A549 (cell line): ENCODE results near the gene RANBP2.
"Not testable (repeated sequence)": the region's sequence is repeated elsewhere in the genome, so short reads cannot be mapped to it uniquely, and the experiment has no call there.

Experiments
- CEBPB ChIP-seq, 2 experiments: fragments of >200 bp in 1 of 2; sonication (Bioruptor Twin) in 1 of 2; formaldehyde crosslinking in 1 of 2; IDR thresholded peaks; 2 replicates each; pipeline ENCODE4 v1.6.1; 2012 to 2016
- CTCF ChIP-seq: fragments of >200 bp; sonication (Bioruptor Twin); formaldehyde crosslinking; IDR thresholded peaks from 3 replicates; pipeline ENCODE4 v1.5.1; 2016
- E2F6 ChIP-seq: IDR thresholded peaks from 2 replicates; pipeline ENCODE4 v1.6.1; 2012; ENCODE audit warnings: low read depth, borderline replicate concordance
- EP300 ChIP-seq, 2 experiments: fragments of >200 bp; sonication (Bioruptor Twin); formaldehyde crosslinking; IDR thresholded peaks; 2 replicates in 1 of 2; 3 replicates in 1 of 2; pipeline ENCODE4 v1.6.1; 2016 to 2017
- HMGXB4 ChIP-seq: fragments of 250-450 bp; sonication (Bioruptor Pico); IDR thresholded peaks from 2 replicates; pipeline ENCODE4 v1.5.0; 2021; ENCODE audit warnings: mild to moderate bottlenecking, moderate library complexity, borderline replicate concordance
- KDM1A ChIP-seq: fragments of 200-600 bp; sonication (generic); IDR thresholded peaks from 2 replicates; pipeline ENCODE4 v1.6.1; 2016; ENCODE audit warnings: low read depth, mild to moderate bottlenecking
- MAX ChIP-seq: IDR thresholded peaks from 2 replicates; pipeline ENCODE4 v1.6.1; 2012
- PBX3 ChIP-seq: IDR thresholded peaks from 2 replicates; pipeline ENCODE4 v1.6.1; 2012
- POLR2A ChIP-seq: IDR thresholded peaks from 2 replicates; pipeline ENCODE4 v1.6.1; 2012; ENCODE audit warnings: mild to moderate bottlenecking, low read length
- POLR2AphosphoS2 ChIP-seq: conservative IDR thresholded peaks from 2 replicates; pipeline ENCODE4 v1.6.1; 2012; ENCODE audit warnings: low read length, improper control_type of control experiment, inconsistent platforms
- RAD21 ChIP-seq, 2 experiments: fragments of >200 bp in 1 of 2; sonication (Bioruptor Twin) in 1 of 2; formaldehyde crosslinking in 1 of 2; IDR thresholded peaks in 1 of 2; conservative IDR thresholded peaks in 1 of 2; 2 replicates in 1 of 2; 3 replicates in 1 of 2; pipeline ENCODE4 v1.6.1; 2012 to 2018; ENCODE audit warnings: inconsistent platforms in 1 of 2
- SREBF2 ChIP-seq: fragments of 450-650 bp; IDR thresholded peaks from 2 replicates; pipeline ENCODE4 v1.6.1; 2014; ENCODE audit warnings: mild to moderate bottlenecking, moderate library complexity
- USF2 ChIP-seq: fragments of 450-650 bp; IDR thresholded peaks from 2 replicates; pipeline ENCODE4 v1.6.1; 2014; ENCODE audit warnings: antibody characterized with exemption
- ZFP36 ChIP-seq: fragments of 450-650 bp; IDR thresholded peaks from 2 replicates; pipeline ENCODE4 v1.6.1; 2014; ENCODE audit warnings: borderline replicate concordance; ENCODE audit not compliant: partially characterized antibody

- TF ChIP-seq RAD21 (conservative IDR thresholded peaks at IDR 0.05 in 1 of 2, IDR thresholded peaks at IDR 0.05 in 1 of 2); CEBPB (IDR thresholded peaks at IDR 0.05); HMGXB4 (CRISPR knock-in tag); KDM1A; CTCF; E2F6; POLR2AphosphoS2; POLR2A; PBX3; EP300 (IDR thresholded peaks at IDR 0.05); ZFP36; SREBF2; USF2; MAX: not testable (repeated sequence)
These were observed 49.0 kb upstream of the RANBP2 start for GRCh38 chr2:108670282-108670681.
